D721Med (cell line): ENCODE data around the gene SRPK2.

Experiments
- DNase-seq: peaks from one replicate; pipeline ENCODE4 v3.0.0; 2011; ENCODE audit warnings: low spot score; ENCODE audit not compliant: insufficient read length
- FAIRE-seq: peaks from 2 replicates; lab custom pipeline; 2011; peaks lifted over from hg19 to GRCh38; lab: Jason Lieb, UNC
- CTCF ChIP-seq: IDR thresholded peaks from 2 replicates; pipeline ENCODE4 v1.5.1; 2012; ENCODE audit warnings: mild to moderate bottlenecking, control low read depth; ENCODE audit not compliant: insufficient read depth; ENCODE audit errors: missing control alignments

SRPK2 gene

GRCh38 chr7:105139381-105139780 is 249.3 kb downstream of the SRPK2 start:
- FAIRE-seq, result no peak
- no peak for DNase-seq
- TF ChIP-seq CTCF, result no peak

- no peak for FAIRE-seq
- no peak for TF ChIP-seq CTCF
- DNase-seq, result no peak
Observed at GRCh38 chr7:105137898-105138297, 250.8 kb downstream of the SRPK2 start.

DNA sequence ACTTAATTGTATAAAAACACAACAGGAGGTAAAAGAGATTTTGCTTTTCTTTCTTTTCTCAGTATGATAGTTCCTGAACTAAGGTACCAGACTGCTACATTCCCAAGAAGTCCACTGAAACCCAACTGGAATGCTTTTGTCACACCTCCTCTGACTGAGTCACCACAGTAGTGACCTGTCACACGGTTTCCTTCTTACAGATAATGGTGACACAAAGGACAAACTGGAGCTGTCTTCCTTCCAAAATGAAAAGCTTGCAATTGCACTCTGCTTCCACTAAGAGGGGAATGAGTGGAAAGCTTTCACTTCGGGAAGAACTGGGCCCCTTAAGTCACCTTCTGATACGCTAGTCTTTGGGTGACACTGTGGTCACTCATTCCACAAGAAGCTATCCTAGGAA is 252.5 kb downstream of the SRPK2 start:
- TF ChIP-seq CTCF, result no peak
- no peak for FAIRE-seq
- DNase-seq, result no peak

GRCh38 chr7:105133986-105134655 is 254.6 kb downstream of the SRPK2 start:
- no peak for TF ChIP-seq CTCF
- FAIRE-seq, result no peak
- DNase-seq, result no peak

- FAIRE-seq (no peak), DNase-seq (no peak)
- no peak for TF ChIP-seq CTCF
Observed at GRCh38 chr7:105133358-105133757, 255.4 kb downstream of the SRPK2 start.

GRCh38 chr7:105132835-105133234 is 255.9 kb downstream of the SRPK2 start:
- no peak for TF ChIP-seq CTCF
- DNase-seq (no peak), FAIRE-seq (no peak)

GRCh38 chr7:105132335-105132734 is 256.4 kb downstream of the SRPK2 start:
- FAIRE-seq (no peak), DNase-seq (no peak)
- TF ChIP-seq CTCF, result no peak
